Measurements from ENCODE around the gene MLIP.

DNA sequence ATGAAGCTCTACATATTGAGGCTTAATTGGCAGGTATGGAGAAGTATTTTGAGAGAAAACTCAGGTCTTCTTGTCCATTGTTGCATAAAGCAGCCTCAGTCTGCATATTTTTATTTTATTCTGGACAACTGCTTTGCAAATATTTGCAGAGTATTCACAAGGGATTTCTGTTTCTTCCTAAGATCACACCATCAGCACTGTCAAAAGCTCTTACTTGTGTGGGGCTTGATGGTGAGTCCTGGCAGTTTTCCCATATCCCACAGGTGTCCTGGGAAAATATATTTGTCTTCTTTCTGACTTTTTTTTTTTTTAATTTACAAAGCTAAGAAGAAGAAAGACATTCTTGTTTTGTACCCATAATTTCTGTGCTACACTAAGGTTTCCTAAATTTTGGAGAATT lies 16.9 kb upstream of the MLIP start:
- TF ChIP-seq, protein P1, sequence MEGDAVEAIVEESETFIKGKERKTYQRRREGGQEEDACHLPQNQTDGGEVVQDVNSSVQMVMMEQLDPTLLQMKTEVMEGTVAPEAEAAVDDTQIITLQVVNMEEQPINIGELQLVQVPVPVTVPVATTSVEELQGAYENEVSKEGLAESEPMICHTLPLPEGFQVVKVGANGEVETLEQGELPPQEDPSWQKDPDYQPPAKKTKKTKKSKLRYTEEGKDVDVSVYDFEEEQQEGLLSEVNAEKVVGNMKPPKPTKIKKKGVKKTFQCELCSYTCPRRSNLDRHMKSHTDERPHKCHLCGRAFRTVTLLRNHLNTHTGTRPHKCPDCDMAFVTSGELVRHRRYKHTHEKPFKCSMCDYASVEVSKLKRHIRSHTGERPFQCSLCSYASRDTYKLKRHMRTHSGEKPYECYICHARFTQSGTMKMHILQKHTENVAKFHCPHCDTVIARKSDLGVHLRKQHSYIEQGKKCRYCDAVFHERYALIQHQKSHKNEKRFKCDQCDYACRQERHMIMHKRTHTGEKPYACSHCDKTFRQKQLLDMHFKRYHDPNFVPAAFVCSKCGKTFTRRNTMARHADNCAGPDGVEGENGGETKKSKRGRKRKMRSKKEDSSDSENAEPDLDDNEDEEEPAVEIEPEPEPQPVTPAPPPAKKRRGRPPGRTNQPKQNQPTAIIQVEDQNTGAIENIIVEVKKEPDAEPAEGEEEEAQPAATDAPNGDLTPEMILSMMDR (conservative IDR thresholded peaks at IDR 0.05), result no peak
- no peak for TF ChIP-seq ZFX (IDR thresholded peaks at IDR 0.05)
